C4-2B (cell line): ENCODE measurements around the gene SYNDIG1.

Source experiments
- ZFX ChIP-seq: fragments of 450-650 bp; IDR thresholded peaks from 2 replicates; pipeline ENCODE4 v1.6.1; 2017
- TF ChIP-seq, protein P1 (sequence below): fragments of 450-650 bp; conservative IDR thresholded peaks from 2 replicates; pipeline ENCODE4 v1.5.1; 2017; ENCODE audit warnings: mild to moderate bottlenecking

DNA sequence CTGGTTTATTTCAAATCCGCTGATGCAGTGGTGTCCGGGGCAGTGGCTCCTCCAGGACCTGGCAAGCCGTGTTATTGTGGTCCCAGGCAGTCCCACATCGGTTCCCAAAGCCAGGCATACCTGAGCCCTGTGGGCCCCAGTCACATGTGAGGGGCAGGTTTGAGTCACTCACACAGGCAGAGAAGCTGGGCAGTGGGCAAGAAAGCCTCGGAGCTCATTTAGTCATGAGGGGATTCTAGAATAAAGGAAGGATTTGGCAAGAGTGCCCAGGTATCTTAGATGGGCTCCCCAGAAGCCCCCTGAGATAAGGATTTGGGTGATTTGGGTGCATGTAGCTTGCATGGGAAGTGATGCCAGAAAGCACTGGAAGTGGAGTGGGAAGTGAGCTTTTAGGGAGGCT is 37.3 kb downstream of the SYNDIG1 start:
- TF ChIP-seq, protein P1, sequence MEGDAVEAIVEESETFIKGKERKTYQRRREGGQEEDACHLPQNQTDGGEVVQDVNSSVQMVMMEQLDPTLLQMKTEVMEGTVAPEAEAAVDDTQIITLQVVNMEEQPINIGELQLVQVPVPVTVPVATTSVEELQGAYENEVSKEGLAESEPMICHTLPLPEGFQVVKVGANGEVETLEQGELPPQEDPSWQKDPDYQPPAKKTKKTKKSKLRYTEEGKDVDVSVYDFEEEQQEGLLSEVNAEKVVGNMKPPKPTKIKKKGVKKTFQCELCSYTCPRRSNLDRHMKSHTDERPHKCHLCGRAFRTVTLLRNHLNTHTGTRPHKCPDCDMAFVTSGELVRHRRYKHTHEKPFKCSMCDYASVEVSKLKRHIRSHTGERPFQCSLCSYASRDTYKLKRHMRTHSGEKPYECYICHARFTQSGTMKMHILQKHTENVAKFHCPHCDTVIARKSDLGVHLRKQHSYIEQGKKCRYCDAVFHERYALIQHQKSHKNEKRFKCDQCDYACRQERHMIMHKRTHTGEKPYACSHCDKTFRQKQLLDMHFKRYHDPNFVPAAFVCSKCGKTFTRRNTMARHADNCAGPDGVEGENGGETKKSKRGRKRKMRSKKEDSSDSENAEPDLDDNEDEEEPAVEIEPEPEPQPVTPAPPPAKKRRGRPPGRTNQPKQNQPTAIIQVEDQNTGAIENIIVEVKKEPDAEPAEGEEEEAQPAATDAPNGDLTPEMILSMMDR, result no peak
- no peak for TF ChIP-seq ZFX
